HEK293 (cell line): ENCODE measurements around the gene AKAP1.

Source experiments
- CTCF ChIA-PET: fragments of 350-600 bp; formaldehyde crosslinking; extraction: SDS; loops from one replicate; lab custom pipeline; 2021; ENCODE audit warnings: antibody characterized with exemption; lab: Yijun Ruan, JAX
- POLR2A ChIA-PET: fragments of 300-600 bp; formaldehyde crosslinking; extraction: SDS; loops from one replicate; lab custom pipeline; 2020; ENCODE audit warnings: antibody characterized with exemption, inconsistent platforms; lab: Yijun Ruan, JAX
- H3K27ac ChIP-seq: fragments of 200-500 bp; sonication (Bioruptor generic); 2 replicates; pipeline ENCODE4 v1.5.1; 2014; ENCODE audit warnings: low read depth, low read length, control low read depth, inconsistent platforms; ENCODE audit errors: extremely low read depth
- H3K36me3 ChIP-seq, 2 experiments: fragments of 200-500 bp in 1 of 2; sonication (Bioruptor generic) in 1 of 2; 1 replicate in 1 of 2; 2 replicates in 1 of 2; pipeline ENCODE4 v1.5.1; 2014 to 2017; ENCODE audit warnings: inconsistent platforms in 2 of 2, low read length in 2 of 2; ENCODE audit not compliant: control insufficient read depth in 2 of 2, insufficient read depth in 1 of 2
- H3K4me1 ChIP-seq: fragments of 200-500 bp; sonication (Bioruptor generic); 2 replicates; pipeline ENCODE4 v1.5.1; 2014; ENCODE audit warnings: mild to moderate bottlenecking, low read length, inconsistent platforms; ENCODE audit not compliant: control insufficient read depth, insufficient read depth
- H3K4me3 ChIP-seq: 2 replicates; pipeline ENCODE4 v1.5.1; 2011; ENCODE audit warnings: low read depth, mild to moderate bottlenecking, control low read depth, low read length, moderate library complexity
- H3K9me3 ChIP-seq: fragments of 200-500 bp; sonication (Bioruptor generic); 2 replicates; pipeline ENCODE4 v1.5.1; 2014; ENCODE audit warnings: low read depth, low read length, inconsistent platforms; ENCODE audit not compliant: control insufficient read depth, insufficient read depth
- MYNN ChIP-seq: fragments of 450-650 bp; formaldehyde crosslinking; IDR thresholded peaks from 2 replicates; pipeline ENCODE4 v1.5.1; 2016; ENCODE audit warnings: missing biosample characterization, missing genetic modification characterization, borderline replicate concordance
- PRDM2 ChIP-seq: fragments of 450-650 bp; formaldehyde crosslinking; IDR thresholded peaks from 2 replicates; pipeline ENCODE4 v1.5.1; 2016; ENCODE audit warnings: missing biosample characterization, missing genetic modification characterization, borderline replicate concordance
- PRDM4 ChIP-seq: fragments of 450-650 bp; formaldehyde crosslinking; IDR thresholded peaks from 2 replicates; pipeline ENCODE4 v1.5.1; 2017; ENCODE audit warnings: missing biosample characterization, missing genetic modification characterization
- SALL2 ChIP-seq: fragments of 450-650 bp; formaldehyde crosslinking; IDR thresholded peaks from 2 replicates; pipeline ENCODE4 v1.5.0; 2017; ENCODE audit warnings: missing biosample characterization, mild to moderate bottlenecking, missing genetic modification characterization, borderline replicate concordance
- SCRT2 ChIP-seq: fragments of 450-650 bp; formaldehyde crosslinking; IDR thresholded peaks from 2 replicates; pipeline ENCODE4 v1.5.1; 2016; ENCODE audit warnings: missing biosample characterization, missing genetic modification characterization
- ZBTB20 ChIP-seq: fragments of 450-650 bp; formaldehyde crosslinking; IDR thresholded peaks from 2 replicates; pipeline ENCODE4 v1.5.1; 2016; ENCODE audit warnings: missing biosample characterization, missing genetic modification characterization
- ZNF132 ChIP-seq: fragments of 450-650 bp; formaldehyde crosslinking; IDR thresholded peaks from 2 replicates; pipeline ENCODE4 v1.5.1; 2017; ENCODE audit warnings: missing biosample characterization, missing genetic modification characterization, borderline replicate concordance
- ZNF138 ChIP-seq: fragments of 450-650 bp; formaldehyde crosslinking; IDR thresholded peaks from 2 replicates; pipeline ENCODE4 v1.5.1; 2016; ENCODE audit warnings: missing biosample characterization, missing genetic modification characterization, borderline replicate concordance
- ZNF354C ChIP-seq: fragments of 450-650 bp; formaldehyde crosslinking; IDR thresholded peaks from 2 replicates; pipeline ENCODE4 v1.5.1; 2016; ENCODE audit warnings: missing biosample characterization, missing genetic modification characterization, low read depth, borderline replicate concordance
- ZNF548 ChIP-seq: fragments of 450-650 bp; formaldehyde crosslinking; IDR thresholded peaks from 2 replicates; pipeline ENCODE4 v1.5.1; 2016; ENCODE audit warnings: missing biosample characterization, missing genetic modification characterization
- ZNF639 ChIP-seq: fragments of 450-650 bp; formaldehyde crosslinking; IDR thresholded peaks from 2 replicates; pipeline ENCODE4 v1.5.1; 2016; ENCODE audit warnings: missing biosample characterization, missing genetic modification characterization
- ZNF664 ChIP-seq: fragments of 450-650 bp; formaldehyde crosslinking; IDR thresholded peaks from 2 replicates; pipeline ENCODE4 v1.5.1; 2016; ENCODE audit warnings: missing biosample characterization, missing genetic modification characterization
- ZNF692 ChIP-seq: fragments of 450-650 bp; formaldehyde crosslinking; IDR thresholded peaks from 2 replicates; pipeline ENCODE4 v1.5.1; 2016; ENCODE audit warnings: missing biosample characterization, missing genetic modification characterization
- ZSCAN18 ChIP-seq: fragments of 450-650 bp; formaldehyde crosslinking; IDR thresholded peaks from 2 replicates; pipeline ENCODE4 v1.5.1; 2016; ENCODE audit warnings: missing biosample characterization, missing genetic modification characterization

Gene AKAP1

GRCh38 chr17:57168695-57169094 lies 83.6 kb downstream of the AKAP1 start:
- Histone ChIP-seq H3K4me1 (no peaks in the 10 kb centered on the region), H3K4me3 (no peak overlapping the region), H3K27ac (no peak overlapping the region), H3K9me3 (no peaks in the 10 kb centered on the region), H3K36me3 (no peaks in the 10 kb centered on the region)
- POLR2A ChIA-PET, result no interaction called here
- no peak for TF ChIP-seq MYNN (tag by site-specific recombination)
- TF ChIP-seq ZNF548 (tag by site-specific recombination), result no peak
- no peak for TF ChIP-seq ZNF354C (tag by site-specific recombination)
- no peak for TF ChIP-seq SALL2 (tag by site-specific recombination)
- no peak for TF ChIP-seq SCRT2
- no peak for TF ChIP-seq ZNF664 (tag by site-specific recombination)
- TF ChIP-seq ZBTB20, result no peak
- no peak for TF ChIP-seq ZNF692 (tag by site-specific recombination)
- no peak for TF ChIP-seq PRDM4 (tag by site-specific recombination)
- no peak for TF ChIP-seq ZSCAN18 (tag by site-specific recombination)
- no peak for TF ChIP-seq PRDM2 (tag by site-specific recombination)
- TF ChIP-seq ZNF132 (tag by site-specific recombination), result no peak
- no peak for TF ChIP-seq ZNF639 (tag by site-specific recombination)
- no peak for TF ChIP-seq ZNF138 (tag by site-specific recombination)
- CTCF ChIA-PET, result no interaction called here
